ENCODE results near the gene ECT2. TPM values are rescaled to one million over a fixed set of nuclear protein-coding genes. Genes with fewer than 3 reads are reported as not detected.
"Not testable (repeated sequence)": the region's sequence is repeated elsewhere in the genome, so short reads cannot be mapped to it uniquely, and the experiment has no call there.

Gene ECT2
- total RNA-seq, 2 donors from 2014 or later, result 10.3 to 12.1 TPM

DNA sequence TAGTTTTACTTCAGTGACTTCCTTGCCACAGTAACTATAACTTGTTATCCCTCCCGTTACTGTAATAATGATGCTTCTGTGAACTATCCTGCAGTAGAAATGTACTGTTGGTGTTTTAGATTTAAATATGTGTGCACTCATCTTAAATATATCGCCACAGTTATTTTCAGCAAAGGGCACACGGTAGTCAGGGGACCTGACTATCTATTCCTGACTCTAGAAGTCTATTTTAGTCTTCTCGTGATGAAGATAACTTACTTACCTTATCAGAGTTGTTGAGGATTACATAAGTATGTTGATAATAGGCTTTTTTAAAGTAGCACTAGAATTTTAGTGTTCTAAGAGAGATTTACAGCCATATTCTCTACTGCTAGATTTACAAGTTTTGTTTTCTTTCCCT, 65.3 kb downstream of the ECT2 start:
- Histone ChIP-seq H3K9me3 (no peaks in the 10 kb centered on the region), H3K4me3 (no peak overlapping the region), H3K27me3 (replicated peaks; ENCODE audit: insufficient read depth) (no peaks in the 10 kb centered on the region), H3K36me3 (no peaks in the 10 kb centered on the region), H3K27ac (no peak overlapping the region), H3K4me1 (replicated peaks) (no peaks in the 10 kb centered on the region)
- WGBS, result 94% methylated on average over 4 of the region's 4 CpGs
- no peak for DNase-seq (ENCODE audit: low spot score)
- TF ChIP-seq POLR2AphosphoS5 (IDR thresholded peaks at IDR 0.05), result no peak
- TF ChIP-seq POLR2A (IDR thresholded peaks at IDR 0.05), result no peak
- TF ChIP-seq, protein P1, sequence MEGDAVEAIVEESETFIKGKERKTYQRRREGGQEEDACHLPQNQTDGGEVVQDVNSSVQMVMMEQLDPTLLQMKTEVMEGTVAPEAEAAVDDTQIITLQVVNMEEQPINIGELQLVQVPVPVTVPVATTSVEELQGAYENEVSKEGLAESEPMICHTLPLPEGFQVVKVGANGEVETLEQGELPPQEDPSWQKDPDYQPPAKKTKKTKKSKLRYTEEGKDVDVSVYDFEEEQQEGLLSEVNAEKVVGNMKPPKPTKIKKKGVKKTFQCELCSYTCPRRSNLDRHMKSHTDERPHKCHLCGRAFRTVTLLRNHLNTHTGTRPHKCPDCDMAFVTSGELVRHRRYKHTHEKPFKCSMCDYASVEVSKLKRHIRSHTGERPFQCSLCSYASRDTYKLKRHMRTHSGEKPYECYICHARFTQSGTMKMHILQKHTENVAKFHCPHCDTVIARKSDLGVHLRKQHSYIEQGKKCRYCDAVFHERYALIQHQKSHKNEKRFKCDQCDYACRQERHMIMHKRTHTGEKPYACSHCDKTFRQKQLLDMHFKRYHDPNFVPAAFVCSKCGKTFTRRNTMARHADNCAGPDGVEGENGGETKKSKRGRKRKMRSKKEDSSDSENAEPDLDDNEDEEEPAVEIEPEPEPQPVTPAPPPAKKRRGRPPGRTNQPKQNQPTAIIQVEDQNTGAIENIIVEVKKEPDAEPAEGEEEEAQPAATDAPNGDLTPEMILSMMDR (IDR thresholded peaks at IDR 0.05), result no peak
- intact Hi-C loops (cut with DNase I), result no loop called here

DNA sequence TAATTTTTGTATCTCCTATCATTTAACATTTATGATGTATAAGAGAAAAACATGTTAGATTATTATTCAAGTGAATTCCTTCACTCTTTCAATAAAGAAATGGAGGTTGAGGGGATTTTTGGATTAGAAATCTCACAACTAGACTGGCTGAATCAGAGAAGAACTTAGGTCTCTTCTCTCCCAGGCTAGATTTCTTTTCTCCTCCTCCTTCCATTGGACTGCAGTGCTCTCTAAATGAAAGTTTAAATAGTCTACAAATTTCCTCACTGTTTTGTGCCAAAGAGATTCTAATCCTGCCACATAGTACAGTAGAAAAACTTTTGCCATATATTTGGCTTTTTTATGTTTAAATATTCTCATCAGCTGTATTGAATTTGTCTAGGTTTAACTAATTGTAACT, 65.8 kb downstream of the ECT2 start:
- TF ChIP-seq POLR2A (IDR thresholded peaks at IDR 0.05), result no peak
- TF ChIP-seq, protein P1 (IDR thresholded peaks at IDR 0.05), result no peak
- no peak for TF ChIP-seq POLR2AphosphoS5 (IDR thresholded peaks at IDR 0.05)
- no peaks in the 10 kb centered on the region for H3K4me1 ChIP-seq (replicated peaks)
- H3K9me3 ChIP-seq, result no peaks in the 10 kb centered on the region
- no peak for DNase-seq (ENCODE audit: low spot score)
- no peak overlapping the region for H3K27ac ChIP-seq
- no peak overlapping the region for H3K4me3 ChIP-seq
- intact Hi-C loops (cut with DNase I), result no loop called here
- no peaks in the 10 kb centered on the region for H3K27me3 ChIP-seq (replicated peaks; ENCODE audit: insufficient read depth)
- no peaks in the 10 kb centered on the region for H3K36me3 ChIP-seq

DNA sequence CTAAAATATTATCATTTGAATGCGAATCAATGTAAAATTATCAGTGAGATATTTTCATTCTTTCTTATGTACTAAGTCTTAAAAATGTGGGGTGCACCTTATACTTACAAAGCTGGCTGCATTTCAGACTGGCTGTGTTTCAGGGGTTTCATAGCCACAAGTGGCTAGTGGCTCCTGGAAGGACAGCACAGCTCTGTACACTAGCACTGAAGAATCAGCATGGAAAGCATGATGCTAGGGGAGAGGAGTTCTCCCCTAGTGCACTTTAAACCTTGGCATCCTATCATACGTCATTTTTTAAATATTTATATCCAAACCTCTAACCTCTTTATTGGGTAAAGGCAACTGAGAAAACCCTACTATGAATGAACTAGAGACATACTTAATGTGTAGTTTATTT, 66.4 kb downstream of the ECT2 start:
- no peaks in the 10 kb centered on the region for H3K9me3 ChIP-seq
- no peak overlapping the region for H3K4me3 ChIP-seq
- DNase-seq (ENCODE audit: low spot score), result no peak
- H3K36me3 ChIP-seq, result no peaks in the 10 kb centered on the region
- no peak overlapping the region for H3K27ac ChIP-seq
- no peaks in the 10 kb centered on the region for H3K27me3 ChIP-seq (replicated peaks; ENCODE audit: insufficient read depth)
- 94% methylated on average over 2 of the region's 2 CpGs for WGBS
- intact Hi-C loops (cut with DNase I), result no loop called here
- H3K4me1 ChIP-seq (replicated peaks), result no peaks in the 10 kb centered on the region
- TF ChIP-seq POLR2AphosphoS5 (IDR thresholded peaks at IDR 0.05) (no peak), POLR2A (IDR thresholded peaks at IDR 0.05) (no peak)
- TF ChIP-seq, protein P1 (IDR thresholded peaks at IDR 0.05), result no peak

DNA sequence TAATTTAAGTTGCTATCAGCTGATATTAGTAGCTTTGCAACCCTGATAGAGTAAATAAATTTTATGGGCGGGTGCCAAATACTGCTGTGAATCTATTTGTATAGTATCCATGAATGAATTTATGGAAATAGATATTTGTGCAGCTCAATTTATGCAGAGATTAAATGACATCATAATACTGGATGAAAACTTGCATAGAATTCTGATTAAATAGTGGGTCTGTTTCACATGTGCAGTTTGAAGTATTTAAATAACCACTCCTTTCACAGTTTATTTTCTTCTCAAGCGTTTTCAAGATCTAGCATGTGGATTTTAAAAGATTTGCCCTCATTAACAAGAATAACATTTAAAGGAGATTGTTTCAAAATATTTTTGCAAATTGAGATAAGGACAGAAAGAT, 70.0 kb downstream of the ECT2 start:
- intact Hi-C loops (cut with DNase I), result no loop called here
- TF ChIP-seq POLR2A (IDR thresholded peaks at IDR 0.05) (no peak), POLR2AphosphoS5 (IDR thresholded peaks at IDR 0.05) (no peak)
- TF ChIP-seq, protein P1 (IDR thresholded peaks at IDR 0.05), result no peak
- Histone ChIP-seq H3K9me3 (no peaks in the 10 kb centered on the region), H3K4me1 (replicated peaks) (no peaks in the 10 kb centered on the region), H3K36me3 (no peaks in the 10 kb centered on the region), H3K27ac (no peak overlapping the region), H3K27me3 (replicated peaks; ENCODE audit: insufficient read depth) (no peaks in the 10 kb centered on the region), H3K4me3 (no peak overlapping the region)
- 48% methylated on average over 2 of the region's 2 CpGs for WGBS
- DNase-seq (ENCODE audit: low spot score), result no peak

DNA sequence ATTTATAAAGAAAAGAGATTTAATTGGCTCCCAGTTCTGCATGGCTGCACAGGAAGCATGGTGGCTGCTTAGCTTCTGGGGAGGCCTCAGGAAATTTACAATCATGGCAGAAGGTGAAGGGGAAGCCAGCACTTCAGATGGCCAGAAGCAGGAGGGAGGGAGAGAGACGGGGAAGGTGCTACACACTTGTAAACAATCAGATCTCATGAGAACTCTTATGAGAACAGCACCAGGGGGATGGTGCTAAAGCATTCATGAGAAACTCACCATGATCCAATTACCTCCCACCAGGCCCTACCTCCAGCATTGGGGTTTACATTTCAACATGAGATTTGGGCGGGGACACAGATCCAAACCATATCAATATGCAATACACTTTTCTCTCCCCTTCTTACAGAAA, 73.7 kb downstream of the ECT2 start:
- no peaks in the 10 kb centered on the region for H3K4me1 ChIP-seq (replicated peaks)
- intact Hi-C loops (cut with DNase I), result no loop called here
- no peaks in the 10 kb centered on the region for H3K27me3 ChIP-seq (replicated peaks; ENCODE audit: insufficient read depth)
- H3K9me3 ChIP-seq, result no peaks in the 10 kb centered on the region
- H3K36me3 ChIP-seq, result no peaks in the 10 kb centered on the region
- 78% methylated on average over 2 of the region's 2 CpGs for WGBS
- TF ChIP-seq POLR2AphosphoS5 (IDR thresholded peaks at IDR 0.05), result no peak
- no peak for TF ChIP-seq POLR2A (IDR thresholded peaks at IDR 0.05)
- H3K27ac ChIP-seq, result no peak overlapping the region
- DNase-seq (ENCODE audit: low spot score), result no peak
- no peak overlapping the region for H3K4me3 ChIP-seq

DNA sequence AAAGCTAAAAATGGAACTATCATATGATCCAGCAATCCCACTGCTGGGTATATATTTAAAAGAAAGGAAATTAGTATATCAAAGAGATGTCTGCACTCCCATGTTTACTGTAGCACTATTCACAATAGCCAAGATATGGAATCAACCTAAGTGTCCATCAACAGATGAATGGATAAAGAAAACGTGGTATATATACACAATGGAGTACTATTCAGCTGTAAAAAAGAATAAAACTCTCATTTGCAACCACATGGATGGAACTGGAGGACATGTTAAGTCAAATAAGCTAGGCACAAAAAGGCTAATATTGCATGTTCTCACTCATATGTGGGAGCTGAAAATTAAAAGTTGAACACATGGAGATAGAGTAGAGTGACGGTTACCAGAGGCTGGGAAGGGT, 76.7 kb downstream of the ECT2 start:
- H3K27me3 ChIP-seq (replicated peaks; ENCODE audit: insufficient read depth); H3K4me3 ChIP-seq; DNase-seq (ENCODE audit: low spot score); H3K27ac ChIP-seq; H3K4me1 ChIP-seq (replicated peaks); intact Hi-C loops (cut with DNase I); H3K36me3 ChIP-seq; H3K9me3 ChIP-seq: not testable (repeated sequence)
- 89% methylated on average over 2 of the region's 2 CpGs for WGBS
